ENCODE data around the gene ELOF1. TPM values are rescaled to one million over a fixed set of nuclear protein-coding genes. Genes with fewer than 3 reads are reported as not detected.

ELOF1 gene
- total and polyA plus RNA-seq, 2 donors, result 54.9 to 62.4 TPM

GRCh38 chr19:11505504-11506100, 53.4 kb downstream of the ELOF1 start, which contains the start of gene ZNF653:
Gene ZNF653 (minus strand): TSS chr19:11505839. CDS start chr19:11505786, 53 bp downstream.
- peak within 1 kb of the TSS; percentile 86 to 97 for H3K27ac ChIP-seq (ENCODE audit: low read depth in 1 of 2, low read length in 1 of 2)
- peaks cover 5 to 20% of the 10 kb centered on the region in 2 donors for H3K4me1 ChIP-seq (ENCODE audit: control insufficient read depth in 2 of 2, insufficient read depth in 2 of 2, low read length in 2 of 2)
- peak; percentile 93 to 98 (median 95) for DNase-seq (ENCODE audit: low read depth in 6 of 9, low spot score in 9 of 9)
- under 1% methylated on average over 65 of the region's 65 CpGs for WGBS
- no peaks in the 10 kb centered on the region for H3K27me3 ChIP-seq (ENCODE audit: control insufficient read depth in 2 of 2, insufficient read depth in 1 of 2, low read length in 1 of 2)
- H3K9me3 ChIP-seq (ENCODE audit: control insufficient read depth in 2 of 2, insufficient read depth in 1 of 2, low read length in 1 of 2), result peaks cover 0 to 5% of the 10 kb centered on the region in 2 donors
- peak within 1 kb of the TSS; percentile 58 to 95 for H3K4me3 ChIP-seq (ENCODE audit: low read length in 2 of 2)
- peaks cover 0 to 3% of the 10 kb centered on the region in 2 donors for H3K36me3 ChIP-seq (ENCODE audit: control insufficient read depth in 2 of 2, insufficient read depth in 2 of 2, low read length in 1 of 2)

- H3K9me3 ChIP-seq (ENCODE audit: control insufficient read depth in 2 of 2, insufficient read depth in 1 of 2, low read length in 1 of 2), result peaks cover 0 to 5% of the 10 kb centered on the region in 2 donors
- DNase-seq (ENCODE audit: low read depth in 6 of 9, low spot score in 9 of 9), result peak; percentile 77 to 95 (median 89)
- H3K4me1 ChIP-seq (ENCODE audit: control insufficient read depth in 2 of 2, insufficient read depth in 2 of 2, low read length in 2 of 2), result peaks cover 5 to 20% of the 10 kb centered on the region in 2 donors
- H3K4me3 ChIP-seq (ENCODE audit: low read length in 2 of 2), result peak overlapping the region; percentile 58 to 95
- peak overlapping the region; percentile 86 to 97 for H3K27ac ChIP-seq (ENCODE audit: low read depth in 1 of 2, low read length in 1 of 2)
- 1% methylated on average over 33 of the region's 33 CpGs for WGBS
- peaks cover 0 to 3% of the 10 kb centered on the region in 2 donors for H3K36me3 ChIP-seq (ENCODE audit: control insufficient read depth in 2 of 2, insufficient read depth in 2 of 2, low read length in 1 of 2)
- H3K27me3 ChIP-seq (ENCODE audit: control insufficient read depth in 2 of 2, insufficient read depth in 1 of 2, low read length in 1 of 2), result no peaks in the 10 kb centered on the region
Measured at GRCh38 chr19:11505032-11505503, 54.0 kb downstream of the ELOF1 start.

GRCh38 chr19:11504502-11505031, 54.5 kb downstream of the ELOF1 start:
- 57% methylated on average over 7 of the region's 7 CpGs for WGBS
- H3K36me3 ChIP-seq (ENCODE audit: control insufficient read depth in 2 of 2, insufficient read depth in 2 of 2, low read length in 1 of 2), result peaks cover 0 to 3% of the 10 kb centered on the region in 2 donors
- no peak for DNase-seq (ENCODE audit: low read depth in 6 of 9, low spot score in 9 of 9)

More at GRCh38 chr19:11504502-11505031, 54.5 kb downstream of the ELOF1 start:
- peaks cover 5 to 20% of the 10 kb centered on the region in 2 donors for H3K4me1 ChIP-seq (ENCODE audit: control insufficient read depth in 2 of 2, insufficient read depth in 2 of 2, low read length in 2 of 2)
- no peaks in the 10 kb centered on the region for H3K27me3 ChIP-seq (ENCODE audit: control insufficient read depth in 2 of 2, insufficient read depth in 1 of 2, low read length in 1 of 2)
- H3K4me3 ChIP-seq (ENCODE audit: low read length in 2 of 2), result peak overlapping the region; percentile 58 to 95
- peak overlapping the region; percentile 86 to 97 for H3K27ac ChIP-seq (ENCODE audit: low read depth in 1 of 2, low read length in 1 of 2)
- peaks cover 0 to 5% of the 10 kb centered on the region in 2 donors for H3K9me3 ChIP-seq (ENCODE audit: control insufficient read depth in 2 of 2, insufficient read depth in 1 of 2, low read length in 1 of 2)

Other genes with a start within 250 kb of the ELOF1 start
- 5.1 TPM for gene RAB3D, start 219.6 kb downstream of the ELOF1 start, total RNA-seq
- 7.8 TPM for gene RAB3D, start 219.6 kb downstream of the ELOF1 start, polyA plus RNA-seq
- gene TMEM205, start 213.0 kb downstream of the ELOF1 start, total RNA-seq, result 54.5 TPM
- gene TMEM205, start 213.0 kb downstream of the ELOF1 start, polyA plus RNA-seq, result 75.2 TPM
- gene CCDC159, start 212.7 kb downstream of the ELOF1 start, total RNA-seq, result 9.4 TPM
- 56.9 TPM for gene CCDC159, start 212.7 kb downstream of the ELOF1 start, polyA plus RNA-seq
- 1.3 TPM for gene PLPPR2, start 203.8 kb downstream of the ELOF1 start, total RNA-seq
- gene PLPPR2, start 203.8 kb downstream of the ELOF1 start, polyA plus RNA-seq, result 9.7 TPM
- 3.3 TPM for gene SWSAP1, start 184.6 kb downstream of the ELOF1 start, total RNA-seq
- 5.9 TPM for gene SWSAP1, start 184.6 kb downstream of the ELOF1 start, polyA plus RNA-seq
- 3.1 TPM for gene EPOR, start 174.9 kb downstream of the ELOF1 start, total RNA-seq
- 5.0 TPM for gene EPOR, start 174.9 kb downstream of the ELOF1 start, polyA plus RNA-seq
- gene RGL3, start 139.9 kb downstream of the ELOF1 start, total RNA-seq, result 0.28 TPM
- gene RGL3, start 139.9 kb downstream of the ELOF1 start, polyA plus RNA-seq, result 5.3 TPM
- 0.09 TPM for gene ODAD3, start 124.1 kb downstream of the ELOF1 start, total RNA-seq
- 0.64 TPM for gene ODAD3, start 124.1 kb downstream of the ELOF1 start, polyA plus RNA-seq
- 62.9 TPM for gene PRKCSH, start 123.6 kb downstream of the ELOF1 start, total RNA-seq
- 108 TPM for gene PRKCSH, start 123.6 kb downstream of the ELOF1 start, polyA plus RNA-seq
- 0.09 TPM for gene ELAVL3, start 78.2 kb downstream of the ELOF1 start, total RNA-seq
- gene ELAVL3, start 78.2 kb downstream of the ELOF1 start, polyA plus RNA-seq, result 0.05 TPM
- 6.9 TPM for gene ZNF653, start 53.4 kb downstream of the ELOF1 start, total RNA-seq
- 14.1 TPM for gene ZNF653, start 53.4 kb downstream of the ELOF1 start, polyA plus RNA-seq
- gene ECSIT, start 30.1 kb downstream of the ELOF1 start, total RNA-seq, result 26.3 TPM
- 31.0 TPM for gene ECSIT, start 30.1 kb downstream of the ELOF1 start, polyA plus RNA-seq
- gene CNN1, start 20.4 kb downstream of the ELOF1 start, total RNA-seq, result 0.47 TPM
- gene CNN1, start 20.4 kb downstream of the ELOF1 start, polyA plus RNA-seq, result 51.8 TPM
- gene ACP5, start 18.4 kb upstream of the ELOF1 start, total RNA-seq, result 34.4 TPM
- gene ACP5, start 18.4 kb upstream of the ELOF1 start, polyA plus RNA-seq, result 48.2 TPM
- 18.4 TPM for gene ZNF627, start 38.3 kb upstream of the ELOF1 start, total RNA-seq
- gene ZNF627, start 38.3 kb upstream of the ELOF1 start, polyA plus RNA-seq, result 13.7 TPM
- 8.6 TPM for gene ZNF823, start 179.7 kb upstream of the ELOF1 start, total RNA-seq
- 5.6 TPM for gene ZNF823, start 179.7 kb upstream of the ELOF1 start, polyA plus RNA-seq
- gene ZNF441, start 207.8 kb upstream of the ELOF1 start, total RNA-seq, result 7.7 TPM
- 9.0 TPM for gene ZNF441, start 207.8 kb upstream of the ELOF1 start, polyA plus RNA-seq
- 4.8 TPM for gene ZNF491, start 239.3 kb upstream of the ELOF1 start, total RNA-seq
- 3.5 TPM for gene ZNF491, start 239.3 kb upstream of the ELOF1 start, polyA plus RNA-seq